Thyroid gland (tissue), 4 donors: ENCODE data around the gene ZC3H12C.

Source experiments
- POLR2A ChIP-seq, 2 donors: fragments of 450-650 bp; IDR thresholded peaks; one replicate each; pipeline ENCODE4 v1.6.1; 2017; ENCODE audit warnings: antibody characterized with exemption in 2 of 2, mild to moderate bottlenecking in 2 of 2, moderate library complexity in 1 of 2
- TF ChIP-seq, protein P1 (sequence below), 6 experiments: fragments of 200-600 bp in 3 of 6; fragments of 450-650 bp in 3 of 6; sonication (generic) in 3 of 6; IDR thresholded peaks; one replicate each; pipeline ENCODE4 v1.5.1; 2016 to 2019; ENCODE audit warnings: antibody characterized with exemption in 6 of 6, mild to moderate bottlenecking in 2 of 6, inconsistent platforms in 1 of 6, moderate library complexity in 1 of 6

DNA sequence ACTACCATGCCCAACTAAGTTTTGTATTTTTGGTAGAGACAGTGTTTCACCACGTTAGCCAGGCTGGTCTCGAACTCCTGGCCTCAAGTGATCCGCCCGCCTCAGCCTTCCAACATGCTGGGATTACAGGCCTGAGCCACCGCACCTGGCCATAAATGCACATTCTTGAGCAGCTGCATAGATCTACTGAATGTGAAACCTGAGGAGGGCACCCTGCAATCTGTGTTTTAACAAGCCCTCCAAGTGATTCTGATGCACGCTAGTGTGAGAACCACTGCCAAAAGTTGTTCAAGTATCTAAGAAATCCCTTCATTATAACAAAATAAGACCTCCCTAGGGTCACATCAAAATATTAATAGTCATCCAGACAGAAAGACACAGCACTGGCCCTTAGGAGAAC lies 113.9 kb downstream of the ZC3H12C start:
- TF ChIP-seq, protein P1, sequence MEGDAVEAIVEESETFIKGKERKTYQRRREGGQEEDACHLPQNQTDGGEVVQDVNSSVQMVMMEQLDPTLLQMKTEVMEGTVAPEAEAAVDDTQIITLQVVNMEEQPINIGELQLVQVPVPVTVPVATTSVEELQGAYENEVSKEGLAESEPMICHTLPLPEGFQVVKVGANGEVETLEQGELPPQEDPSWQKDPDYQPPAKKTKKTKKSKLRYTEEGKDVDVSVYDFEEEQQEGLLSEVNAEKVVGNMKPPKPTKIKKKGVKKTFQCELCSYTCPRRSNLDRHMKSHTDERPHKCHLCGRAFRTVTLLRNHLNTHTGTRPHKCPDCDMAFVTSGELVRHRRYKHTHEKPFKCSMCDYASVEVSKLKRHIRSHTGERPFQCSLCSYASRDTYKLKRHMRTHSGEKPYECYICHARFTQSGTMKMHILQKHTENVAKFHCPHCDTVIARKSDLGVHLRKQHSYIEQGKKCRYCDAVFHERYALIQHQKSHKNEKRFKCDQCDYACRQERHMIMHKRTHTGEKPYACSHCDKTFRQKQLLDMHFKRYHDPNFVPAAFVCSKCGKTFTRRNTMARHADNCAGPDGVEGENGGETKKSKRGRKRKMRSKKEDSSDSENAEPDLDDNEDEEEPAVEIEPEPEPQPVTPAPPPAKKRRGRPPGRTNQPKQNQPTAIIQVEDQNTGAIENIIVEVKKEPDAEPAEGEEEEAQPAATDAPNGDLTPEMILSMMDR (IDR thresholded peaks at IDR 0.05): no peak
- TF ChIP-seq POLR2A (IDR thresholded peaks at IDR 0.05): no peak
